Activated gamma-delta T cell treated with anti-CD3 and anti-CD28 coated beads, Interleukin-2, amount 50 U/mL, for 16 hours (primary cell): ENCODE results near the gene FAM184A.
"Not testable (repeated sequence)": the region's sequence is repeated elsewhere in the genome, so short reads cannot be mapped to it uniquely, and the experiment has no call there.

Source experiments
- DNase-seq: peaks from one replicate; pipeline ENCODE4 v3.0.0-alpha.2; 2020; ENCODE audit warnings: low read depth

Gene FAM184A, protein sequence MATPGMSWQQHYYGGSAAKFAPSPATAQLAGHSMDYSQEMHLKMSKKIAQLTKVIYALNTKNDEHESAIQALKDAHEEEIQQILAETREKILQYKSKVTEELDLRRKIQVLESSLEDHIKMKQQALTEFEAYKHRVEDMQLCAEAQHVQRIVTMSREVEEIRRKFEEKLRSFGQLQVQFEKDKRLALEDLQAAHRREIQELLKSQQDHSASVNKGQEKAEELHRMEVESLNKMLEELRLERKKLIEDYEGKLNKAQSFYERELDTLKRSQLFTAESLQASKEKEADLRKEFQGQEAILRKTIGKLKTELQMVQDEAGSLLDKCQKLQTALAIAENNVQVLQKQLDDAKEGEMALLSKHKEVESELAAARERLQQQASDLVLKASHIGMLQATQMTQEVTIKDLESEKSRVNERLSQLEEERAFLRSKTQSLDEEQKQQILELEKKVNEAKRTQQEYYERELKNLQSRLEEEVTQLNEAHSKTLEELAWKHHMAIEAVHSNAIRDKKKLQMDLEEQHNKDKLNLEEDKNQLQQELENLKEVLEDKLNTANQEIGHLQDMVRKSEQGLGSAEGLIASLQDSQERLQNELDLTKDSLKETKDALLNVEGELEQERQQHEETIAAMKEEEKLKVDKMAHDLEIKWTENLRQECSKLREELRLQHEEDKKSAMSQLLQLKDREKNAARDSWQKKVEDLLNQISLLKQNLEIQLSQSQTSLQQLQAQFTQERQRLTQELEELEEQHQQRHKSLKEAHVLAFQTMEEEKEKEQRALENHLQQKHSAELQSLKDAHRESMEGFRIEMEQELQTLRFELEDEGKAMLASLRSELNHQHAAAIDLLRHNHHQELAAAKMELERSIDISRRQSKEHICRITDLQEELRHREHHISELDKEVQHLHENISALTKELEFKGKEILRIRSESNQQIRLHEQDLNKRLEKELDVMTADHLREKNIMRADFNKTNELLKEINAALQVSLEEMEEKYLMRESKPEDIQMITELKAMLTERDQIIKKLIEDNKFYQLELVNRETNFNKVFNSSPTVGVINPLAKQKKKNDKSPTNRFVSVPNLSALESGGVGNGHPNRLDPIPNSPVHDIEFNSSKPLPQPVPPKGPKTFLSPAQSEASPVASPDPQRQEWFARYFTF

DNA sequence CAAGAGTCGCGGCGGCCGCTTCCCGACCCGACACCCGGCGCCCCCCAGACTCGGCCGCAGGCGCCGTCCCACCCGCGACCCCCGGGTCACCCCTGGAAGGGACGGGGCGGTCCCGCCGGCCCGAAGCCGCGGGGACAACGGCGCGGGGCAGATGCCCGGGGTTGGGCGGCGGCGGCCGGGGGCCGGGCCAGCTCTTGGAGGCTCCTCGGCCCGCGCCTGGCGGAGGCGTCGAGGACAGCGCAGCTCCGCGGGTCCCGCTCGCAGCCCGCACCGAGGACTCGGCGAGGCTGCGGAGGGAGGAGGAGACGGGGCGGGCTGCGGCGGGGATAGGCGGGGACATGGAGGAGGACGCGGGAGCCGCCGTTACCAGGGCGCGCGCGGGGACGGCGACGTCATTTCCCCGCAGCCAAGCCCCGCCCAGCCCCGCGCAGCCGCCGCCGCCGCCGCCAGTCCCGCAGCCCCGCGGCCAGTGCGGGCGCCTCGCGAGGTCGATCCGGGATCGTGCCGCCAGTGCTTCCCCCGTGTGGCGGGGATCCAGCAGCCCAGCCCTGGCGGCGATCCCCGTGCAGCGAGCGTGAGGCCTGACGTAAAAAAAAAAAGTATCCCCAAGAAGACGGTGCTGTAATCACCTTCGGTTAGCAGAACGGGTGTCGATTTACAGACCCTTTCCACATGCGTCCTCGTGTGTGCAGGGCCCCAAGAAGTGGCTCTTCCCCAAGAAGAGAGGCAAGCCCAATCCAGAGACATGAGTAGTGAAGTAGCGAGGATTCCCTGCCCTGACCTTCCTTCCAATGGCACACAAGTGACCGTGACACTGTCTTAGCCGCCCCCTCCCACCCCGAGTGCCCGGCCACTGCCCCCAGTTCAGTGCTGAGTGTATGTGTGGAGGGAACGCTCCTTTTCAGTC is at the start of gene FAM184A:
Gene FAM184A (minus strand): TSS at position 289 of the 907 bp plus-strand sequence. CDS start 365 bp downstream, outside the sequence.
- peak; percentile 38 for DNase-seq

DNA sequence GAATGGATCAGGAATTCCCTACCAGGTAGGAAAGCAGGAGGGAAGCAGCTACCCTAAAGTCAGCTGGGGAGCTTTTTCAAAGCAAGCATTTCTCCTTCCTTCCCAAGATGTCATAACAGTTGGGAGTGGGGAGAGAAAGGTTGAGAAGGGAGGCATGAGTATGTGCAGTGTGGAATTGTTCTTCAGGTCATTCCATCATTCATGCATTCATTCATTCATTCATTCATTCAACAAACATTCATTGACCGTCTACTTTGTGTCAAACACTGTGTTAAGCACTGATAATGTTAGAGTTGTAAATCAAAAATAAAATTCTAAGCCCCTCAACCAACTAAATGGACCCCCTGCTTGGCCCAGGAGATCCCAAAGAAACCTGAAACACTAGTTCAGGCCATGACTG is 49.2 kb upstream of the FAM184A start:
- DNase-seq = no peak

DNA sequence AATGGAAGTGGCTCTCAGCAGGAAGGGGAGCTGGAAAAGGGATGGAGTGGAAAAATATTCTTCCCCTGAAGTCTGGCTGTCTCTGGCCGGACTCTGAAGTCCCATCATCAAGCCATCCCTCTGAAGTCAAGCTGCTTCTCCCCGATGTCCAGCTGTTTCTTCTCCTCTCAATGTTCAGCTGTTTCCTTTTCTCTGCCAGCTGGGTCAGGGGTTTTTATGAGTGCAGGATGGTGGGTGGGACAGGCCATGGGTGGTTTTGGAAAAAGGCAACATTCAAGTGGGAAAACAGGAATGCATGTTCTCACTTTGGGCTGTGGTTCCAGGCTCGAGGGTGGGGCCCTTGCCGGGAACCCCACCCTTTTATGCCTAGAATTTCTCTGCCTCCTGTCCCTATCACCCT is 48.4 kb upstream of the FAM184A start:
- DNase-seq = no peak

DNA sequence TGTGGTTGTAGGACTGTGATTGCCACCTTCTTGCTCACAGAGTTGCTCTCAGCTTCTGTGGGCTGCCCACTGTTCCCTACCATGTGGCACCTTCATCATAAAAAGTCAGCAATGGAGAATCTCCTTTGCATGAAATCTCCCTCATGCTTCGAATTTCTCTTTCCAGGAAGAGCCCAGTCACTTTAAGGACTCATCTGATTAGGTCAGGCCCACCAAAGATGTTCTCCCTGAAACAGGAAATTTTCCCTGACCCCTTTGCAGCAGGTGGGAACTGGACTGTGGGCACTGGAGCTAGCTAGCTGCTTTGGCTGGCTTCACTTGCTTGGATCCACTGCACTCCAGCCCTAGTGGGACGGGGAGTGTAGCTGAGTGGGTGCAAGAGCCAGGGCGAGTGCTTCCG is 47.7 kb upstream of the FAM184A start:
- DNase-seq = no peak

DNA sequence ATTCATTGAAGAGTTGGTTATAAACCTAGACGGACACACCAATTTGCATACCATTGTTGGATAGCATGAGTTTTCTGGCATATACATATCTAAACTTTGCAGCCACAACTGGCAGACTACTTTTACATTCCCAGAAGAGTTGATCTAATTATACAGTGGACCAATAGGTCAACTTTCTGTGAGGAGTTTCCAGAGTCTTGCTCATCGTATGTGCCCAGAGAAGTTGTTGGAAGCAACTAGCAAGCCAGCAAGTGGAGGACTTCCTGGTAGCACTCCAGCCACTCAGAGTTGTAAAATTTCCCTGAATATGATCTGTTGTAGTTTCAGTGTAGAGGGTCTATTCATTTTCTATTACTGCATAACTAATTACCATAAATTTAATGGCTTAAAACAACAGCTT is 47.1 kb upstream of the FAM184A start:
- no peak for DNase-seq

DNA sequence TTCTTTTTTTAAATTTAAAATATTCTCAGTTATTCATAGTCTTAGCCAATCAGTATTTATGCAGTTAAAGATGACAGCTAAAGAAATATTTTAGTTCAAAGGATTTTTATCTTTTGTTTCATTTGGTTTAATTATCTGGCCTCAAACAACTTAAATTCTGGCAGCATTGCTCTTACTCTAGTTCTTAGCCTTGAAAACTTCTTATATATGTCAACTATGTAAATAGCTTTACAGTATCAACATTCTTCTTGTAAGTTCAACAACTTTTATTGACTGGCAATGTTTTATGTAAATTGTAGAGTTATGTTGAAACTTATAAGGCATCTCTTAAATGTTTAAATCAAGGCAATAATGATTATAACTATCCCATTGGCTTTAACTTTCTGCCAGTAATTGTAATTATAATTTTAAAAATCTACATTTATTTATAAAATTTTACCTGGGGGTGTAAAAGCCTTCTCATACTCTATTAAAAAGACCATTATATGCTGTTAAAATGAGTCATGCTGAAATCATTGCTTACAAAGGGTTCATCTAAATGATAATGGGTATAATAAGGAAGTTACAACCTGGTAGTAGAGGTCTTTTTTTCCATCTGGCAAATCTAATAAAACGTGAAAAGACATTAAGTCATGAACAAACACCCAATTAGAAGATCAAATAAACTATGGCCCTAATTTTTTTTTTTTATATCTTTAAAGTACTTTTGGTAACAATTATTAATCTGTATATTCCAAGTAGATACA is 45.8 kb upstream of the FAM184A start:
- DNase-seq = no peak

DNA sequence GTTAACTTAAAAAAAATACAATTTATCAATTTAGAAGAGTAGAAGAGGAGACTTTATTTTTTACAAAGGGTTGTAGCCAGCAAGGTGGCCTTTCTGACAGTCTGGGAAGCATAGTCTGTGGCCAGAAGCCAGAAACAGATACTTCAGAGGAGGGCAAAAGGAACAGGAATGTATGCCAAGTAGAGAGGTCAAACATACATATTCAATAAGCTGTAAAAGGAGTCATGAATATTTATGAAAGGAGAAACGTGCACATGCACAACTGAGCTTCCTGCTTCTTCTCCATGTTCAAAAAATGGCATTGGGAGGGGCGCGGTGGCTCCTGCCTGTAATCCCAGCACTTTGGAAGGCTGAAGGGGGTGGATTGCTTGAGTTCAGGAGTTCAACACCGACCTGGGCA is 43.9 kb upstream of the FAM184A start:
- DNase-seq = no peak

DNA sequence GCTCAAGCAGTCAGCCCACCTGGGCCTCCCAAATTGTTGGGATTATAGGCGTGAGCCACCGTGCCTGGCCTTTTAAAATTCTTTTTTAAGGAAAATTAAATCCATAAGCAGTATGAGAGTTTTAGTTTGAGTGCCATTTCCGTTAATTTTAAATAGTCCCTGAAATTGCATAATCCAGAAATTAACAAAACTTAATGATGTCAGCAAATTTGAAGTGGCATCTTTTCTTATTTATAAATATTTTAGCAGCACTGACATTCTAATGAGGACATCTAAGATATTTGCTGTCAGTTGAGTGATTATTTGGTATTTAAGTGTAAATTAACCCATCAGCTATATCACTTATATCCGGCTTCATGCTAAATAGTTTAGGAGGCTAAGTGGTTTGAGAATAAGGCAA is 42.9 kb upstream of the FAM184A start:
- DNase-seq = no peak

DNA sequence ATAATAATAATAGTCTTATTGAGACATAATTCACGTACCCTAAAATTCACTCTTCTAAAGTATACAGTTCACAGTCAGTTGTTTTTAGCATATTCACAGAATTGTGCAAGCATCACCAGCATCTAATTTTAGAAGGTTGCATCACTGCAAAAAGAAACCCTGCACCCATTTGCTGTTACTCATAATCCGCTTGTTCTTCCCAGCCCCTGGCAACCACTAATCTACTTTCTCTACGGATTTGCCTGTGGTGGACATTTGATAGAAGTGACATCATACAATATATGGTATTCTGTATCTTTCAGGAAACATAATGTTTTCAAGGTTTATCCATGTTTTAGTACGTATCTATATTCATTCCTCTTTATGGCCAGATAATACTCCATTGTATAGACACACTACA is 41.5 kb upstream of the FAM184A start:
- no peak for DNase-seq

DNA sequence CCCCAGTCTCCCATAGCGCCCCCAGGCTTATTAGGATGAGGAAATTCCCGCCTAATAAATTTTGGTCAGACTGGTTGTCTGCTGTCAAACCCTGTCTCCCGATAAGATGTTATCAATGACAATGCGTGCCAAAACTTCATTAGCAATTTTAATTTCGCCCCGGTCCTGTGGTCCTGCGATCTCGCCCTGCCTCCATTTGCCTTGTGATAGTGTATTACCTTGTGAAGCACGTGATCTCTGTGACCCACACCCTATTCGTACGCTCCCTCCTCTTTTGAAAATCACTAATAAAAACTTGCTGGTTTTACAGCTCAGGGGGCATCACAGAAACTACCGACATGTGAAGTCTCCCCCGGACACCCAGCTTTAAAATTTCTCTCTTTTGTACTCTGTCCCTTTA is 40.6 kb upstream of the FAM184A start:
- not testable (repeated sequence) for DNase-seq

DNA sequence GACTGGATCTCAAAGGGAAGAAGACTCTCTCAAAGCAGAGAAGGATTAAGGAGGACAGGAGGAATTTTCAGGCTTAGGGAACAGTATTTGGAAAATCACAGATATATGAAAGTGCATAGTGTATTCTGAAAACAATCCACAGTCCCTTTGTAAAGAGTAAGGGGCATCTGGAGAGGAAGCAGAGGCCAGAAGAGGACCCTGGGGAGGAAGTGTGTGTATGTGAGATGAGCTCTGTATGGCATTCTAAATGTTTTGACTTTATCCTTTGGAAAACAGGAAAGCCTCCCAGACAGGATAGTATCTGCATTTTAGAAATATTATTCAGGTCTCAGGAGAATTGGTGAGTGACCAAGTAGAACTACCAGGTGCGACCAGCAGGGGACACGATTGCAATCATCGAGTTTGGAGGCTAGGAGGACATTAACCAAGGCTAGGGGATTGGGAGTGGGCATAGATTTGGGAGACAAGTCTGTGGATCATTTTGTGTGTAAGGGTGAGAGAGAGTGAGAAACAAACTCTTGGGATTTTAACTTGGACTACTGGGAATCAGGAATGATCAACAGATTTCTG is 38.3 kb upstream of the FAM184A start:
- DNase-seq = no peak

DNA sequence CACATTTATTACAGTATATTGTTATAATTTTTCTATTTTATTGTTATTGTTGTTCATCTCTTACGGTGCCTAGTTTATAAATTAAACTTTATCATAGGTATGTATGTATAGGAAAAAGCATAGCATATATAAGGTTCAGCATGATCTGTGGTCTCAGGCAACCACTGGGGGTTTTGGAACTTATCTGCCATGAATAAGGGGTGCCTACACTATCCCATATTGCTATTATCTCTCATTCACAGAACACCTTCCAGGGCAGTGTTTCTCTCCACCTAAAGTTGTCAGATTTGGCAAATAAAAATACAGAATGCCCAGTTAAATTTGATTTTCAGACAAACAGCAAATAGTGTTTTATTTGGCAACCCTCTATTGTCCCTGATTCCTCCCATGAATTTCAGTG is 35.5 kb upstream of the FAM184A start:
- no peak for DNase-seq

DNA sequence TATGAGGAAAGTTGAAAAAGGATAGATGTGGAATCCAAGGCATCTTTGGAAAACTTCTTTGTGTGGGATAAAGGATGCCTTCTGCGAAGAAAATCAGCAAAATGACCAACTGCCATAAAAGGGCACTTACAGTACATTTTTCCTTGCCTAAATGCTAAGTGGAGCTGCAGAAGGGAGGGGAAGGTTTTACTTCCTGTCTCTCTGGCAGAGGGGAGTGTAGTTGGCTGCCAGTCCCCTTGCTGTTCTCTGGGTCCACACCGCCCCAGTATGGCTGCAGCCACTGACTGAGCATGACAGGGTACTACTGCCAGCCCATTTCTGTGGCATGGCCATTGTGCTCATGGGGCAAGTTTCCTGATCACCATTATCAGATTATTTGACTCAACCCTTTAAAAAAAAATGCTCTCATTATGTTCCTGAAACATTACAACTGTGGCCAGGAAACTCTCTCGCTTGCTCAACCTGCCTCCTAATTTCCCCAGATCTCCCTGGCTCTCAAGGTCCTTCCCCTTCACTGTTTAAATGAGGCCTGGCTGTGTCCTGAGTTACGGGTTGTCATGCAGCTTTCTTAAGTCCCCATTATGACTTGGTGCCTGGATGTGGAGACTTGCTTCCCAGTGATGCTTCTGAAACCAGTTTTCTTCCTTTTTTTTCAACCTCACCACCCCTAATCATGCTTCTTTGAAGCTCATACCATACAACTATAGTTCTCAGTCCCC is 34.5 kb upstream of the FAM184A start:
- no peak for DNase-seq

DNA sequence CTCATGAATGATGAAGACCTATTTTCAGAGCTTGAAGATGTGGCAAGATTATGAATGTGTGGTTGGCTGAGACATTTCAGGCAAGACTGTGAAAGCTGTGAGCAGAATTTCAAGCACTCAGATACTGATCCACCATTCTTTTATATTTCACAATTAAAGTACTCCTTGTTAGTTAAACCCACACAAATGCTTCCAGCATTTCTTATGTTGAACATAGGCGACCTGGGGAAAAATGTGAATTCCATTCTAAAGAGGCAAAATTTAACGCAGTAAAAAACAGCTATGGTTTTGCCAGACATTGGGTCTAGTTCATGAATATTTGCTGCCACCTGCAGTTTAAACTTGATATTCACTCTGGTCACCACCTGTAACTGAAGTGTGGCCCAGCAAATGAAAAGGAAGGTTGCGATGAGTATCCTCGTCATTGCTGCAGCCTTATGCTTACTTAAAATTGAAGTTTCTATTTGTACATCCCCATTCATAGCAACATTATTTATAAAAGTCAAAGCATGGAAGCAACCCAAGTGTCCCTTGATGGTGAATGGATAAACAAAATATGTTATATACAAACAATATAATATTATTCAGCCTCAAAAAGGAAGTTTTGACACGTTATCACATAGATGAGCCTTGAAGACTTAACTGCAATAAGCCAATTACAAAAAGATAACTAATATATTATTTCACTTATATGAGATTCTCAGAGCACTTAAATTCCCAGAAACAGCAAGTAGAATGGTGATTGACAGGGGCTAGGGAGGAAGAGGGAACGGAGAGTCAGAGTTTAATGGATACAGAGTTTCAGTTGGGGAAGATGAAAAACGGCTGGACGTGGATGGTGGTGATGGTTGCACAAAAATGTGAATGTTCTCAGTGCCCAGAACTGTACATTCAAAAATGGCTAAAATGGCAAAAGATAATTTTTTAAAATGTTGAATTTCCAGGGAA is 32.4 kb upstream of the FAM184A start:
- peak; percentile 13 for DNase-seq

DNA sequence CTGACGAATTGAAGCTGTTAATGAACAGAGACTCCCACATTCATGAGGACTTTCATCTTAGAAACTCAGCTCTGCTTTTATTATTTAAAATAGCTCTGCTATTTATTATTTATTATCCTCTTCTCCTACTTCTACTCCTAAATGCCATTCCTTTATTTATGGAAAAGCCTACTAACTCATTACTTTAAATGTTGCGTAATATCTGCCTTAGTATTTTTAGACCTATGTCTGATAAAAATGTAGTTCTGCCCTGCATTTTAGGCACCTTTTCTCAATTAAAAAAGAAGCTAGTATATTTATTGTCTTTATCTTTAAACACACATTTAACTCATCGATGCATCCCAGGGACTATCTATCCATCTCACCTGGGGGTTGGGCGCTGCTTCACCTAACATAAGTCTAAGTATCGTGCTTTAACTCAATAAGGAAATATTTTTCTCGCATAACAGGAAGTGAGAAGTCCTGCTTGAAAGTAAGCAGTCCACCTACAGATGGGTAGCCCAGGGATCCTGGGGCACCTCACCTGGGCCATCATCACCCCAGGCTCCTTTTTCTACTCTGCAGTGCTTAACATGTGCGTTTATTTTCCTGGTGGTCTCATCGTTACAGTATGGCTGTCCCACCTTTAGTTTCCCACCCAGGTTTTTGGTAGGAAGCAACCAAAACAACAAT is 31.3 kb upstream of the FAM184A start:
- DNase-seq = no peak

DNA sequence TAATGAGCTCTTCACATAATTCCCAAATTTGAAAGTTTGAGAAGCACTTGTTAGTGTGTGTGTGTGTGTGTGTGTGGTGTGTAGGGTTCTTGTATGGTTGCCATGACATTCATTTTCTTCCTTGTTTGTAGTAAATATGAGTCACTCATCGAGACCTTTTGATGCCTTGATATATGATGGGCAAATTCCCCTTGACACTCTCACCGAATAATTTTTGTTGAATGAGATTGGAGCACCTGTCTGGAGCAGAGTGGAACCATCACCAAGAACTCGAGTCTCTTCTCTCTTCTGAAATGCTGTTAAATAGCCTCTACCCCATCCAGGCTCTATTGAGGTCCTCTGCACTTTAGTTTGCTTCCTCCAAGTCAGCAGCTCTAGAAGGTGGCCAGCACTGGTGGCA is 29.6 kb upstream of the FAM184A start:
- no peak for DNase-seq

DNA sequence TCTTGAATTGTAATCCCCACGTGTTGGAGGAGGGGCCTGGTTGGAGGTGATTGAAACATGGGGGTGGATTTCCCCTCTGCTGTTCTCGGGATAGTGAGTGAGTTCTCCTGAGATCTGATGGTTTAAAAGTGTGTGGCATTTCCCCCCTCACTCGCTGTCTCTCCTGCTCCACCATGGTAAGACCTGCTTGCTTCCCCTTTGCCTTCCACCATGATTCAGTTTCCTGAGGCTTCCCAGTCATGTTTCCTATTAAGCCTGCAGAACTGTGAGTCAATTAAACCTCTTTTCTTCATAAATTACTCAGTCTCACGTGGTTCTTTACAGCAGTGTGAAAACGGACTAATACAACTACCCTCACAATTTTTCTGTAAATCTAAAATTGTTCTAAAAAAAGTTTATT is 26.8 kb upstream of the FAM184A start:
- no peak for DNase-seq

DNA sequence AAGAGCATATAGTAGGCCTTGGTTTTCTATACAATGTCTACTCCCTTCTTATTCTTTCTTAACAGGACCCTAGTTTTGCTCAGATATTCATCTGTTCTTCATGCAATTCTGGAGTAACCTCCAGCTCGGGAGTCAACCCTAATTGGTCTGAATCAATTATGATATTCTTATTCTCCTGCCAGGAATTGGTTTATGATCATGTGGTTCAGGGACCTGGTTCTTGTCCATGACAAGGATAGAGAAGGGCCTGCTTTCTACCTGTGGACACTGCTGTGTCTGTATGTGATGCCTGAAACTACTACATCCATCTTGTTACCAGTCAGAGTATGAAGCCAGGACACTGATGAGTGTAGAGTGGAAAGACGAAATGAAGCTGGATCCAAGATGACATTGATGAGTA is 24.4 kb upstream of the FAM184A start:
- DNase-seq = no peak
